DLD1 (cell line): Measurements from ENCODE around the gene SPSB4.

Experiments
- in situ Hi-C: cut with HindIII; loops from 2 replicates; pipeline ENCODE4 v1.10.0; 2017; ENCODE audit warnings: low sequenced_read_pairs

The SPSB4 gene

DNA sequence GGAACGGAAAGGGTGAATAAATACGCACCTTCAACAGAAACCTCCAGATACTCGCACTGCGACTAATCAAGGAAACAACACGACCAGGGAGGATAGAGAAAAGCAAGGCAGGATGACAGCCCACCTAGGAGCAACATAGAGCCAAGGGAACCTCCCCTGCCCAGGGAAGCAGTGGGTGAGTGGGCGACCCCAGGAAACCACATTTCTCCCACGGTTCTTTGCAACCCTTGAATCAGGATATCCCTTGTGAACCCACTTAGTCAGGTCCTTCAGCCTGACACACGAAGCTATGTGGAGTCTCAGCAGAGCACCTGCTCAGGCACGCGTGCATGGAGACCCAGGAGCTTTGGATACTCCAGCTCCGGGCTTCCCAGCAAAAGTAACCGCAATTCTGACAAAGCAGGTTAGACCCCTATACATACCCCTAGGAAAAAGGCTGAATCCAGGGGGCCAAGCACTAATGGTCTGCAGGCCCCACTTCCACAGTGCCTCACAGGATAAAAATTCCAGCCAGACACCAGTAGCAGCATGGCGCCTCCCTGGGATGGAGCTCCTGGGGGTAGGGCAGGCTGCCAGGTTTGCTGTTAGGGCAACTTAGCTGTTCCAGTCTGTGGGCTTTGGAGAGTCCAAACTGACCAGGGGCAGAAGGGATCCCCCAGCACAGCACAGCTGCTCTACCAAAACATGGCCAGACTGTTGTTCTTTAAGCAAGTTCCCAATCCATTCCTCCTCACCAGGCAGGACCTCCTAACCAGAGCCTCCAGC lies 142.1 kb downstream of the SPSB4 start:
- in situ Hi-C loops: no loop called here
